HepG2 (cell line): ENCODE data around the gene THBD.

Experiments
- ATF2 ChIP-seq: sonication (generic); formaldehyde crosslinking; IDR thresholded peaks from 2 replicates; pipeline ENCODE4 v1.4.0; 2020; ENCODE audit warnings: missing genetic modification reagents
- CBX5 ChIP-seq: sonication (generic); formaldehyde crosslinking; IDR thresholded peaks from 2 replicates; pipeline ENCODE4 v1.4.0; 2020; ENCODE audit warnings: missing genetic modification reagents, borderline replicate concordance
- CTCF ChIP-seq: sonication (generic); formaldehyde crosslinking; IDR thresholded peaks from 2 replicates; pipeline ENCODE4 v1.5.0; 2020; ENCODE audit warnings: mild to moderate bottlenecking, missing genetic modification reagents, moderate library complexity
- HNRNPH1 ChIP-seq: fragments of 200-400 bp; formaldehyde crosslinking; optimal IDR thresholded peaks from 2 replicates; pipeline ENCODE3; 2017; ENCODE audit warnings: mild to moderate bottlenecking, low read depth, low read length
- JUNB ChIP-seq: sonication (generic); formaldehyde crosslinking; IDR thresholded peaks from 2 replicates; pipeline ENCODE4 v1.8.0; 2022; ENCODE audit warnings: missing genetic modification reagents, mild to moderate bottlenecking, borderline replicate concordance
- JUND ChIP-seq: sonication (generic); formaldehyde crosslinking; IDR thresholded peaks from 2 replicates; pipeline ENCODE4 v1.8.0; 2022; ENCODE audit warnings: mild to moderate bottlenecking, missing genetic modification reagents
- NCOA2 ChIP-seq: sonication (generic); formaldehyde crosslinking; IDR thresholded peaks from 2 replicates; pipeline ENCODE4 v1.8.0; 2022; ENCODE audit warnings: inconsistent platforms
- SETDB1 ChIP-seq: sonication (generic); formaldehyde crosslinking; IDR thresholded peaks from 2 replicates; pipeline ENCODE4 v1.5.1; 2020; ENCODE audit warnings: missing genetic modification reagents, mild to moderate bottlenecking, borderline replicate concordance
- ZHX2 ChIP-seq, 2 experiments: sonication (generic) in 1 of 2; formaldehyde crosslinking in 1 of 2; IDR thresholded peaks; 2 replicates each; pipeline versions ENCODE4 v1.6.1 to v1.9.0; 2014 to 2022; ENCODE audit warnings: antibody characterized with exemption in 1 of 2, borderline replicate concordance in 1 of 2, inconsistent platforms in 1 of 2, low read depth in 1 of 2, missing genetic modification reagents in 1 of 2
- ZNF512B ChIP-seq: sonication (generic); formaldehyde crosslinking; IDR thresholded peaks from 2 replicates; pipeline ENCODE4 v1.5.1; 2020; ENCODE audit warnings: missing genetic modification reagents, mild to moderate bottlenecking, borderline replicate concordance
- ZNF747 ChIP-seq: sonication (generic); formaldehyde crosslinking; IDR thresholded peaks from 2 replicates; pipeline ENCODE4 v1.8.1; 2023; ENCODE audit warnings: missing genetic modification reagents, mild to moderate bottlenecking, borderline replicate concordance

- TF ChIP-seq ZHX2 (IDR thresholded peaks at IDR 0.05; ENCODE audit: low read depth) (no peak), ZHX2 (CRISPR knock-in tag; IDR thresholded peaks at IDR 0.05; ENCODE audit: borderline replicate concordance) (no peak), HNRNPH1 (no peak), ZNF512B (CRISPR knock-in tag) (no peak), CTCF (CRISPR knock-in tag) (no peak), ATF2 (no peak), CBX5 (no peak), JUND (CRISPR knock-in tag) (no peak), NCOA2 (no peak), ZNF747 (CRISPR knock-in tag) (no peak), SETDB1 (no peak), JUNB (CRISPR knock-in tag) (no peak)
Measured at GRCh38 chr20:23086056-23086566, 36.6 kb upstream of the THBD start, which contains the start of gene CD93.
